K562 (cell line): ENCODE data around the gene RNF217. TPM values are rescaled to one million over a fixed set of nuclear protein-coding genes. Genes with fewer than 3 reads are reported as not detected.

Experiments
- ARID1B ChIP-seq: fragments of 450-650 bp; IDR thresholded peaks from 2 replicates; pipeline ENCODE4 v1.6.1; 2016; ENCODE audit warnings: antibody characterized with exemption, mild to moderate bottlenecking, inconsistent platforms
- ARNT ChIP-seq, 2 experiments: fragments of 450-650 bp; IDR thresholded peaks; 2 replicates each; pipeline ENCODE4 v1.6.1; 2016; ENCODE audit warnings: mild to moderate bottlenecking in 1 of 2
- CBFA2T3 ChIP-seq: fragments of 450-650 bp; IDR thresholded peaks from 2 replicates; pipeline ENCODE4 v1.6.1; 2017
- DPF2 ChIP-seq: fragments of 450-650 bp; IDR thresholded peaks from 2 replicates; pipeline ENCODE4 v1.6.1; 2016
- EP300 ChIP-seq: IDR thresholded peaks from 2 replicates; pipeline ENCODE4 v1.6.1; 2012; ENCODE audit warnings: low read length, improper control_type of control experiment
- FOSL1 ChIP-seq: fragments of 200-800 bp; sonication (Bioruptor generic); conservative IDR thresholded peaks from 2 replicates; pipeline ENCODE4 v1.6.1; 2016; ENCODE audit warnings: missing genetic modification characterization, missing compliant biosample characterization
- FOXM1 ChIP-seq, 2 experiments: fragments of 450-650 bp in 1 of 2; sonication (generic) in 1 of 2; formaldehyde crosslinking in 1 of 2; IDR thresholded peaks; 2 replicates each; pipeline versions ENCODE4 v1.6.1 to v1.9.0; 2017 to 2022; ENCODE audit warnings: low read depth in 2 of 2, mild to moderate bottlenecking in 2 of 2, missing genetic modification reagents in 1 of 2, moderate library complexity in 1 of 2
- HDAC1 ChIP-seq, 2 experiments: fragments of 450-650 bp; IDR thresholded peaks; 2 replicates each; pipeline ENCODE4 v1.6.1; 2016 to 2017; ENCODE audit warnings: inconsistent platforms in 1 of 2, mild to moderate bottlenecking in 1 of 2, moderate library complexity in 1 of 2
- KDM1A ChIP-seq, 2 experiments: fragments of 450-650 bp; IDR thresholded peaks; 2 replicates each; pipeline ENCODE4 v1.6.1; 2016; ENCODE audit warnings: mild to moderate bottlenecking in 2 of 2
- MAZ ChIP-seq, 2 experiments: fragments of 450-650 bp in 1 of 2; sonication (generic) in 1 of 2; formaldehyde crosslinking; IDR thresholded peaks in 1 of 2; conservative IDR thresholded peaks in 1 of 2; 2 replicates each; pipeline versions ENCODE4 v1.4.0 to v1.5.0; 2020; ENCODE audit warnings: mild to moderate bottlenecking in 1 of 2, missing genetic modification reagents in 1 of 2
- MYC ChIP-seq, 2 experiments: fragments of 250-450 bp in 1 of 2; sonication (Bioruptor Pico) in 1 of 2; IDR thresholded peaks; 2 replicates each; pipeline versions ENCODE4 v1.5.1 to v1.6.1; 2012 to 2021; ENCODE audit warnings: low read depth in 2 of 2, borderline replicate concordance in 1 of 2, improper control_type of control experiment in 1 of 2, low read length in 1 of 2, mild to moderate bottlenecking in 1 of 2, moderate library complexity in 1 of 2
- POLR3A ChIP-seq: IDR thresholded peaks from 2 replicates; pipeline ENCODE4 v1.6.1; 2011; ENCODE audit warnings: borderline replicate concordance, mild to moderate bottlenecking, moderate library complexity; ENCODE audit not compliant: insufficient read length, insufficient read depth; ENCODE audit errors: extremely low read depth
- PRPF4 ChIP-seq: fragments of 200-400 bp; formaldehyde crosslinking; IDR thresholded peaks from one replicate; pipeline ENCODE4 v1.6.1; 2017; ENCODE audit warnings: low read length, low read depth, mild to moderate bottlenecking; ENCODE audit not compliant: insufficient read depth, poor library complexity, severe bottlenecking
- RBM17 ChIP-seq: fragments of 200-400 bp; formaldehyde crosslinking; IDR thresholded peaks from 2 replicates; pipeline ENCODE4 v1.6.1; 2017; ENCODE audit warnings: low read depth, mild to moderate bottlenecking, low read length, borderline replicate concordance
- SOX6 ChIP-seq: fragments of 450-650 bp; IDR thresholded peaks from 2 replicates; pipeline ENCODE4 v1.6.1; 2014; ENCODE audit warnings: mild to moderate bottlenecking
- STAT5A ChIP-seq: IDR thresholded peaks from 2 replicates; pipeline ENCODE4 v1.6.1; 2012; ENCODE audit warnings: low read length, inconsistent platforms, borderline replicate concordance
- TRIM24 ChIP-seq, 2 experiments: fragments of 450-650 bp; IDR thresholded peaks; 2 replicates each; pipeline ENCODE4 v1.6.1; 2016
- ZEB2 ChIP-seq: fragments of 450-650 bp; IDR thresholded peaks from 2 replicates; pipeline ENCODE4 v1.6.1; 2016
- ZNF263 ChIP-seq: sonication (generic); formaldehyde crosslinking; IDR thresholded peaks from 2 replicates; pipeline ENCODE4 v1.8.0; 2022; ENCODE audit warnings: mild to moderate bottlenecking, missing genetic modification reagents, borderline replicate concordance
- polyA plus RNA-seq, 8 experiments: library from polyadenylated mRNA; depleted of rRNA in 4 of 8; stranded (reverse) in 5 of 8; unstranded in 3 of 8; fragments of >200 nt; fragmentation: Nextera tagmentation in 2 of 8; fragmentation: Illumina TruSeq in 1 of 8; extraction: Ambion mirVana in 2 of 8; extraction: Trizol in 1 of 8; gene quantifications; 2 replicates each; pipeline versions ENCODE4 v1.2.1 to v1.2.3, GENCODE V29; 2011 to 2014; ENCODE audit warnings: inconsistent platforms in 1 of 8, missing spikeins in 1 of 8
- total RNA-seq, 7 experiments: library from RNA; depleted of rRNA in 6 of 7; stranded (reverse); fragments of >200 nt in 6 of 7; fragmentation: Illumina TruSeq in 2 of 7; extraction: Trizol in 2 of 7; gene quantifications; 2 replicates each; pipeline versions ENCODE4 v1.2.1 to v1.2.3, GENCODE V29; 2011 to 2021; ENCODE audit warnings: low replicate concordance in 1 of 7
- TF ChIP-seq, protein P1 (sequence below): fragments of 200-800 bp; sonication (Bioruptor generic); IDR thresholded peaks from 2 replicates; pipeline ENCODE4 v1.6.1; 2017; ENCODE audit warnings: missing genetic modification characterization, missing compliant biosample characterization

The RNF217 gene
- total and polyA plus RNA-seq, 9 of the 15 experiments (the other 6 are each of a cell fraction or from before 2014, with no cell fraction given): 2.9 to 25.6 (median 12.0) TPM

- peak; percentile 87 for TF ChIP-seq SOX6
- peak; percentile 86 to 93 for TF ChIP-seq TRIM24 (IDR thresholded peaks at IDR 0.05)
- peak; percentile 96 for TF ChIP-seq CBFA2T3
- TF ChIP-seq RBM17: no peak
- TF ChIP-seq ZNF263 (CRISPR knock-in tag): peak; percentile 81; the same call in 1 of the 2 replicates
- TF ChIP-seq PRPF4: no peak
- 0 out of 4 replicates have a peak, but pooled peaks of 1 of the 2 experiments have one; percentile 37 for TF ChIP-seq MAZ (CRISPR knock-in tag; conservative IDR thresholded peaks at IDR 0.05 in 1 of 2, IDR thresholded peaks at IDR 0.05 in 1 of 2)
- TF ChIP-seq KDM1A (IDR thresholded peaks at IDR 0.05): peak; percentile 73 to 76
- peak; percentile 87 for TF ChIP-seq EP300
- TF ChIP-seq FOSL1 (tag): peak; percentile 91
- TF ChIP-seq ARID1B: peak; percentile 96
- TF ChIP-seq MYC (IDR thresholded peaks at IDR 0.05; ENCODE audit: low read depth, low read length): peak; percentile 38; the same call in 1 of the 2 replicates
- no peak for TF ChIP-seq MYC (CRISPR knock-in tag; IDR thresholded peaks at IDR 0.05; ENCODE audit: borderline replicate concordance, low read depth)
- TF ChIP-seq STAT5A: peak; percentile 64; the same call in 1 of the 2 replicates
- no peak for TF ChIP-seq POLR3A
- peak; percentile 73 for TF ChIP-seq FOXM1 (IDR thresholded peaks at IDR 0.05; ENCODE audit: low read depth)
- TF ChIP-seq FOXM1 (CRISPR knock-in tag; IDR thresholded peaks at IDR 0.05; ENCODE audit: low read depth): no peak
- TF ChIP-seq ZEB2: 0 out of 2 replicates have a peak, but pooled peaks have one; percentile 69
- TF ChIP-seq DPF2: peak; percentile 93
- TF ChIP-seq HDAC1 (IDR thresholded peaks at IDR 0.05): peak in 1 of 2 experiments; percentile 72; a peak in 2 of 4 replicates
- TF ChIP-seq, protein P1, sequence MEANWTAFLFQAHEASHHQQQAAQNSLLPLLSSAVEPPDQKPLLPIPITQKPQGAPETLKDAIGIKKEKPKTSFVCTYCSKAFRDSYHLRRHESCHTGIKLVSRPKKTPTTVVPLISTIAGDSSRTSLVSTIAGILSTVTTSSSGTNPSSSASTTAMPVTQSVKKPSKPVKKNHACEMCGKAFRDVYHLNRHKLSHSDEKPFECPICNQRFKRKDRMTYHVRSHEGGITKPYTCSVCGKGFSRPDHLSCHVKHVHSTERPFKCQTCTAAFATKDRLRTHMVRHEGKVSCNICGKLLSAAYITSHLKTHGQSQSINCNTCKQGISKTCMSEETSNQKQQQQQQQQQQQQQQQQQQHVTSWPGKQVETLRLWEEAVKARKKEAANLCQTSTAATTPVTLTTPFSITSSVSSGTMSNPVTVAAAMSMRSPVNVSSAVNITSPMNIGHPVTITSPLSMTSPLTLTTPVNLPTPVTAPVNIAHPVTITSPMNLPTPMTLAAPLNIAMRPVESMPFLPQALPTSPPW: peak; percentile 30; the same call in 1 of the 2 replicates
- TF ChIP-seq ARNT (IDR thresholded peaks at IDR 0.05): peak in 1 of 2 experiments; percentile 53; a peak in 1 of 4 replicates
Measured at GRCh38 chr6:125004198-125004597, 42.0 kb downstream of the RNF217 start (continued).
